ENCODE data around the gene MTCH1.

MTCH1 gene

GRCh38 chr6:36969988-36970891 is 15.8 kb downstream of the MTCH1 start:
- DNase-seq: no peak

DNA sequence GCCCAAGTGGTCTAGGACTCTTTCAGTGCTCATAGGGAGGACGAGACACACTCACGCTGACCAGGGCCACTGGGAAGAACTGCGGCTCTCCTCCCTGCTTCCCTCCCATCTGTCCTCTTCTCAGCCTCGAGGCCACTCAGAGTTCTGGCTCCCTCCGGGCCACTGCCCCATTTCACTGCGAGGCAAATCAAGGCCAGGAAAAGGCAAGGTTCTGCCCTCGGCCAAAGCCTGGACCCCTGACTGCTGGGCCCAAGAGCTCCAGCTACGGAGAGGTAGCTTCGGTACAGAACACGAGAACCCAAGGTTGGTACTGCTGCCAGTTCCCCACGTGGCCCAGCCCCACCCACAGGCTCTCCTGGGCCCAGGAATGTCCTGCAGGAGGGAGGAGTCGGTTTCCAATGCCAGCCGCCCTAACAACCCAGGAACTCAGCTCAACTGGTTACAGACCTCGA is 16.7 kb downstream of the MTCH1 start:
- DNase-seq: no peak

DNA sequence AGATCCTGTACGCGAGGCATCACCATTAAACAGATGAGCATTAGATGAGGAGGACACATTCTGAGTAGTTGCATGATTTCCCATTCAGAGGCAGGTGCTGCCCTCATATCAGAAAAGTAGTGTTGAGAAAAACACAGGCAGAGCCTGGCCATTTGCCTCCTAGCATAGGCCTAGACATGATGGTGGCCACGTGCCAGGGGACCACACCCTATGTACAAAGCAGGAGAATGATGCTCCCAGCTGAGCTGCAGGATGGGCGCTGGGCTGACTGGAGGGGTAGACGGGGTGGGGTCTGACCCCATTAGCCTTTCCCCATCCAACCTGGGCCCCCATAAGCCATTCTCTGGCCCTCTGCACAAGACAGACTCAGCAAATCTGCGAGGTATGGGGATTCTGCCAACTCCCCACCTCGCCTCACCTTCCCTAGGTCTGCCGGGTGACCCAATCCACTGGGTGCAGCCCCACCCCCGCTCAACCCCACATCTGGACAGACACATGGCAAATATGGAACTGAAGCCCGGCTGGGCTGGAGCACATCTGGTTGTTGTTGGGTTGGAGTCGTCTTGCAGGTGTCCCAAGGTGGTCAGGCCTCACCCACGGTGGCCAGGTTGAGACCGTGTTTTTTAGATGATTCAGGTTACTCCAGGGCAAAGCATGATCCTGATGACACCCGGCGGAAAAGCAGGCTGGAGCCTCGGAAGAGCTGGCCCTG is 17.6 kb downstream of the MTCH1 start:
- DNase-seq: no peak

GRCh38 chr6:36967757-36968156 is 18.2 kb downstream of the MTCH1 start:
- no peak for DNase-seq

DNA sequence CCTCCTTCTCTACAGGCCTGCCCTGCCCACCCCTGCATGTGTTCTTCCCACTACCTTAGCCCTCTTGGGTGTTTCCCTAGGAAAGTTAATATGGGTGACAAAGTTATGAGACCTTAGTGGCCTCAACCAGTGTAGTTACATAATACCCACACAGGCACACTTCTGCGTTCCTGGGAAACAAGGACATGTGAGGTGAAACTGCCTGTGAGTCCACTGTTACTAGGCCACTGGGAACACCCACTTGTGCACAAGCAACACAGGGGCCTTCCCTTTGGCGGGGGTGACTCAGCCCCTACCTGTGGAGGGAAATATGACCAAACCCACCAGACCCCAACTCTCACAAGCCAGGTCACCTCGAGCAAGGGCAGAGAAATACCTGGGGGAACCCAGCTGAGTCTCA is 18.7 kb downstream of the MTCH1 start:
- no peak for DNase-seq

GRCh38 chr6:36964908-36965307 is 21.1 kb downstream of the MTCH1 start:
- no peak for DNase-seq

DNA sequence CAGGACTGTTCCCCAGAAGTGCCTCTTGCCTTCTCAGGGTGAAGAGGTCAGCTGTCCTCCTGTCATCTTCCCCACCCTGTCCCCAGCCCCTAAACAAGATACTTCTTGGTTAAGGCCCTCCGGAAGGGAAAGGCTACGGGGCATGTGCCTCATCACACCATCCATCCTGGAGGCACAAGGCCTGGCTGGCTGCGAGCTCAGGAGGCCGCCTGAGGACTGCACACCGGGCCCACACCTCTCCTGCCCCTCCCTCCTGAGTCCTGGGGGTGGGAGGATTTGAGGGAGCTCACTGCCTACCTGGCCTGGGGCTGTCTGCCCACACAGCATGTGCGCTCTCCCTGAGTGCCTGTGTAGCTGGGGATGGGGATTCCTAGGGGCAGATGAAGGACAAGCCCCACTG is 21.6 kb downstream of the MTCH1 start:
- no peak for DNase-seq

GRCh38 chr6:36963451-36964290 is 22.3 kb downstream of the MTCH1 start:
- DNase-seq: peak; percentile 65

DNA sequence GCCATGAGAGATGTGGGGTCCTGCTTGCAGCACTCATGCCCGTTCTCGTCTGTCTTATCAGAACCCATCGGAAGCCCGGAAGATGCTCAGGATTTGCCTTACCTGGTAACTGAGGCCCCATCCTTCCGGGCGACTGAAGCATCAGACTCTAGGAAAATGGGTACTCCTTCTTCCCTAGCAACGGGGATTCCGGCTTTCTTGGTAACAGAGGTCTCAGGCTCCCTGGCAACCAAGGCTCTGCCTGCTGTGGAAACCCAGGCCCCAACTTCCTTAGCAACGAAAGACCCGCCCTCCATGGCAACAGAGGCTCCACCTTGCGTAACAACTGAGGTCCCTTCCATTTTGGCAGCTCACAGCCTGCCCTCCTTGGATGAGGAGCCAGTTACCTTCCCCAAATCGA is 23.1 kb downstream of the MTCH1 start:
- DNase-seq: no peak

DNA sequence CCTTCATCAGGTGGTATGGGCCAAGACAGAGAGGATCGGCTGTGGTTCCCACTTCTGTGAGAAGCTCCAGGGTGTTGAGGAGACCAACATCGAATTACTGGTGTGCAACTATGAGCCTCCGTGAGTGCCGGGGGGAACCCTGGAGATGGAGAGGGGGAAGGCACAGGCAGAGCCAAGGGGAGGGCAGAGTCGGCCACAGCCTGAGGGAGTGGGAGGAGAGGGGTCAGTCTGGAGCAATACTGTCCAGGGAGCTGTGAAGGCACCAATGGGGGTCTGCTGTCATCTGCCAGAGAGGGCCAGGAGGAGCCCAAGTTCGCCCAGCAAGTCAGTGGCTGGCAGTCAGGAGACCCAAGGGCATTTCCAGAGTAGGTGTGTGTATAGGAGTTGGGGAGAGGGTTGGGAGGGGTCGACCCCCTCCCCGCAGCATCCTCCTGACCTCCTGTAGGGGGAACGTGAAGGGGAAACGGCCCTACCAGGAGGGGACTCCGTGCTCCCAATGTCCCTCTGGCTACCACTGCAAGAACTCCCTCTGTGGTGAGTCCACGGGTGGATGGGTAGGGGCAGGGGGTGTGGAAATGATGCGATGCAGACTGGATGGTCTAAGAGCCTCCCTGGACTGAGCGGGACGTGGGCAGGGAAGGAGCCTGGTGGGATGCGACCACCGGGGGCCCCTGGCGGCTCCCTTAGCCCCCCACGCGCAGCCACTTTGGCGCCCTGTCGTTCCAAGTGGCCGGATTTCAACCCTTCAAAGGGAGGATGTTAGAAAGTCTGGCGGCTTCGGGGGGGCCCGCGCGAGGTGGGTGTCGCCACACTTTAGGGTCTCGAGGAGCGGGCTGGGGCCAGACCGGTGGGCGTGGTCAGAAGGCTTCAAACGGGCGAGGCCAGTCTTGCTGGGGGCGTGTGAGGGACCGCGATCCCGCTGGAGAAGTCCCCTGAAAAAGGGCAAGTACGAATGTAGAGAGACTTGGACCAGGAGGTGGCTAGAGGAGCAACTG is 24.3 kb downstream of the MTCH1 start:
- DNase-seq: no peak

DNA sequence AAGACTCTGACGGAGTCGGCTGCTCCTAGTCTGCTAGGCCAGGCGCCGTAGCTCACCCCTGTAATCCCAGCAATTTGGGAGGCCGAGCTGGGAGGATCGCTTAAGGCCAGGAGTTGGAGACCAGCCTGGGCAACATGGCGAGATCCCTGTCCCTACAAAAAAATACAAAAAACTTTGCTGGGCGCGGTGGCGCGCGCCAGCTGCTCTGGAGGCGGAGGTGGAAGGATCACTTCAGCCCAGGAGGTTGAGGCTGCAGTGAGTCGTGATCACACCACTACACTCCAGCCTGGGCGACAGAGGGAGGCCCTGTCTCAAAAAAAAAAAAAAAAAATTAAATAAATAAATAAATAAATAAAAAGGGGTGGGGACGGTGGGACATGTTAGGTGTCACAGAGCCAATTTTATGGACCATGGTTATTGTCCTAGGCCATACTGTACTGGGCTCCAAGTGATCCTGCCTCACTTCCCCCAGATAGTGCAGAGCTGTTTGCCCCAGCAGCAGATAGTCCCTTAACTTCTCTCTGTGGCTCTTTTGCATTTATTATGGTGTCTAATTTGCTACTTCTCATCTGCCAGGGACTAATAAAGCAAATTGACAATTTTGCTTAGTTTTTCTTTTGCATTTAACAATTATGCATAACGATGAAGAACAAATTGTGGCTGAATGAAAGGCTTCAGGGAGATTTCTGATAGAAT is 26.3 kb downstream of the MTCH1 start:
- no peak for DNase-seq

DNA sequence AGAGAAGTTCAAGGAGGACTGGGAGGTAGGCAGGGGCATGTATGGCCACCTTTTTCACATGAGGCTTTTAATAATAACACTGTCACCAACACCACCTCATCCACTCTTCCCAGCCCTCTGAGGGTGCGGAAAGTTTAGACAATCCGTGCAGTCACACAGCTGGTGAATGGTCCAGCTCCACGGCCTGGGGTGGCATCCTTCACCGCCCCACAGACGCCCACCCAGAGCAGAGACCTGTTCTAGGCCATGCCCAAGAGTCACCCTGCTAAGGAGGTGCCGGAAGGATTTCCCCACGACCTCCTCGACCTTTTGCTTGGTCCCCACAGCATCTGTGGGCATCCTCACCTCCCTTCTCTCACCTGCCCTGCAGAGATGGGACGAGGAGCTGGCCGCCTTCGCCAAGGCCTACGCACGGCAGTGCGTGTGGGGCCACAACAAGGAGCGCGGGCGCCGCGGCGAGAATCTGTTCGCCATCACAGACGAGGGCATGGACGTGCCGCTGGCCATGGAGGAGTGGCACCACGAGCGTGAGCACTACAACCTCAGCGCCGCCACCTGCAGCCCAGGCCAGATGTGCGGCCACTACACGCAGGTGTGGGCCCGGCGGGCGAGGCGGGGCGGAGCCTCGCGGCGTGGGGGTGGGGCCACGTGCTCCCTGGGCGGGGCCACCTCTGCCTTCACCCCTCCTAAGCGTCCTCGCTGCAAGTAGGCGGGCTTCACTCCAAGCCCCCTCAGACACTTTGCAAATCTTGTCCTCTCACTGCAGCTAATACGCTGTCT is 27.0 kb downstream of the MTCH1 start:
- DNase-seq: no peak

DNA sequence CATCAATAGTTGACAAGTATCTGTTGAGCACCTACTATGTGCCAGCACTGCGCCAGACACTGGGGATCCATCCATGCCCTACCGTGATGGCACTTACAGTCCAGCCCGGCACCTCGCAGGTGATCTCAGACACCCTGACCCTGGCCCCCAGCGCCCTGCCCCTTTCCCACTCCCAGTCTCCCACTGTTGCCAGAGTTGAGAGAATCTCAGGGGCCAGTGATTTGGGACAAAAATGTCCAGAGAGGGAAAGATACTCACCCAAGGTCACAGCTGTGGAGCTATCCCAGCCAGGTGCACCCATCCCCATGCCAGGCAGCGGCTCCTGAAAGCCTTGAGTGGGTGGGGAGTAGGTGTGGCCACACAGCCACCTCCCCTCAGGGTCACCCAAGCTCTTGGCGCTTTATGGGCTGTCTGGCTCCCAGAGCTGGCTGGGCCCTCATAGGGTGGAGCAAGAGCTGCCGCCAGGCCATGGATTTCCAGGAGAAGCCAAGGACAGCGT is 28.2 kb downstream of the MTCH1 start:
- no peak for DNase-seq

GRCh38 chr6:36956446-36956820 is 29.6 kb downstream of the MTCH1 start:
- no peak for DNase-seq

GRCh38 chr6:36955671-36956445 is 30.1 kb downstream of the MTCH1 start:
- no peak for DNase-seq

- DNase-seq: no peak
These were observed 30.9 kb downstream of the MTCH1 start for GRCh38 chr6:36955136-36955535.

- no peak for DNase-seq
These were observed 31.6 kb downstream of the MTCH1 start, which contains the start of gene PI16 for GRCh38 chr6:36954262-36954931. TSS of gene PI16 (plus strand) at chr6:36954738. CDS start at chr6:36954761, 23 bp downstream.

DNA sequence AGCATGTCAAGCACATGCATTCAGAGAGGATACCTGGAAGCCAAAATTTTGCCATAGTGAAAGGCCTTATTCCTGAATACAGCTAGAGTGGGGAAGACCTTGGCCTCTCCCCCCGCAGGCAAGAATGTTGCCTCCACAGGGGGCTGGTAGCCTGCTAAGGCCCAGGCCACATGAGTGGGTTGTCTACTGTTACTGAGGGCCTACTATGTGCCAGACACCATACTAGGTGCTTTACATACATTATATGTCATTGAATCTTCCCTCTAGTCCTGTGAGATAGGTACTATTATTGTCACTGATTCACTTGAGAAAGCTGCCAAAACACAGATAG is 32.1 kb downstream of the MTCH1 start:
- no peak for DNase-seq

GRCh38 chr6:36949636-36950035 is 36.4 kb downstream of the MTCH1 start:
- no peak for DNase-seq

All from NCI-H1092 treated with DMSO at 0.1 percent for 48 hours (cell line).